ENCODE measurements around the gene PRKAB2.
"Not testable (repeated sequence)": the region's sequence is repeated elsewhere in the genome, so short reads cannot be mapped to it uniquely, and the experiment has no call there.

Gene PRKAB2

GRCh38 chr1:147109041-147109440 lies 63.2 kb downstream of the PRKAB2 start:
- no peak for DNase-seq

GRCh38 chr1:147106407-147106881 lies 65.8 kb downstream of the PRKAB2 start:
- DNase-seq: not testable (repeated sequence)

- no peak for DNase-seq
Observed at GRCh38 chr1:147105909-147106308, 66.4 kb downstream of the PRKAB2 start.

Measured in midbrain (tissue), 1 donor.